Rectal smooth muscle tissue (tissue), 1 donor: ENCODE results near the gene RXRA.
A peak's percentile ranks its signal among the peaks of the same experiment; 100 is the strongest.

Experiments used
- H3K27ac ChIP-seq: one replicate; pipeline ENCODE4 v1.7.0; 2013; ENCODE audit warnings: low read depth, low read length, inconsistent platforms
- H3K27me3 ChIP-seq: one replicate; pipeline ENCODE4 v1.7.0; 2013; ENCODE audit warnings: low read length; ENCODE audit not compliant: control insufficient read depth, insufficient read depth
- H3K36me3 ChIP-seq: one replicate; pipeline ENCODE4 v1.7.0; 2013; ENCODE audit warnings: low read length; ENCODE audit not compliant: control insufficient read depth, insufficient read depth
- H3K4me1 ChIP-seq: one replicate; pipeline ENCODE4 v1.7.0; 2013; ENCODE audit warnings: low read length; ENCODE audit not compliant: control insufficient read depth, insufficient read depth
- H3K4me3 ChIP-seq: one replicate; pipeline ENCODE4 v1.7.0; 2013; ENCODE audit warnings: low read length
- H3K9ac ChIP-seq: one replicate; pipeline ENCODE4 v1.7.0; 2013; ENCODE audit warnings: low read length

The RXRA gene

GRCh38 chr9:134325813-134326723, at the start of gene RXRA:
Gene RXRA (plus strand): TSS chr9:134326455. CDS start chr9:134326632, 177 bp downstream.
- H3K27me3 ChIP-seq = no peaks in the 10 kb centered on the region
- peaks cover 15% of the 10 kb centered on the region for H3K4me1 ChIP-seq
- peak within 1 kb of the TSS; percentile 78 for H3K9ac ChIP-seq
- peak within 1 kb of the TSS; percentile 82 for H3K4me3 ChIP-seq
- peak within 1 kb of the TSS; percentile 90 for H3K27ac ChIP-seq
- no peaks in the 10 kb centered on the region for H3K36me3 ChIP-seq

- H3K4me1 ChIP-seq = peaks cover 4% of the 10 kb centered on the region
Measured at GRCh38 chr9:134278286-134278685, 48.0 kb upstream of the RXRA start.

DNA sequence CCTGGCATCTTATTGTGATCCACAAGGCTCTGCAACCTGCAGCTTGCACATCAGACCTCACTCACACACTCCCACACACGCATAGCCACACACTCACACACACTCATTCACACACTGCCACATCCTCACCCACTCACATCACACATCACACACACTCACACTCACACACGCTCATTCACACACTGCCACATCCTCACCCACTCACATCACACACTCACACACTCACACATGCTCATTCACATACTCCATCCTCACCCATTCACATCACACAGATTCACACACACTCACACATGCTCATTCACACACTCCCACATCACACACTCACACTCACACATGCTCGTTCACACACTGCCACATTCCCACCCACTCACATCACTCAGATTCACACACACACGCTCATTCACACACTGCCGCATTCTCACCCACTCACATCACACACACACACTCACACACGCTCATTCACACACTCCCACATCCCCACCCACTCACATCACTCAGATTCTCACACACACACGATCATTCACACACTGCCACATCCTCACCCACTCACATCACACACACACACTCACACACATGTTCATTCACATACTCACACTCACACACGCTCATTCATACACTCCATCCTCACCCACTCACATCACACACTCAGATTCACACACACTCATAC, 47.1 kb upstream of the RXRA start:
- Histone ChIP-seq H3K4me3 (no peak overlapping the region), H3K27ac (no peak overlapping the region), H3K36me3 (no peaks in the 10 kb centered on the region), H3K27me3 (peaks cover 5% of the 10 kb centered on the region), H3K9ac (no peak overlapping the region), H3K4me1 (peaks cover 12% of the 10 kb centered on the region)

More at GRCh38 chr9:134278286-134278685, 48.0 kb upstream of the RXRA start:
- H3K4me3 ChIP-seq = no peak overlapping the region
- H3K27ac ChIP-seq = no peak overlapping the region
- no peaks in the 10 kb centered on the region for H3K36me3 ChIP-seq
- H3K9ac ChIP-seq = no peak overlapping the region
- peaks cover 5% of the 10 kb centered on the region for H3K27me3 ChIP-seq

GRCh38 chr9:134282138-134282650, 44.1 kb upstream of the RXRA start:
- H3K9ac ChIP-seq = no peak overlapping the region
- H3K27me3 ChIP-seq = peaks cover 5% of the 10 kb centered on the region
- peak overlapping the region; percentile 55 for H3K27ac ChIP-seq
- no peaks in the 10 kb centered on the region for H3K36me3 ChIP-seq
- peaks cover 12% of the 10 kb centered on the region for H3K4me1 ChIP-seq
- no peak overlapping the region for H3K4me3 ChIP-seq

GRCh38 chr9:134283111-134283515, 43.1 kb upstream of the RXRA start:
- Histone ChIP-seq H3K4me3 (no peak overlapping the region), H3K27me3 (peaks cover 5% of the 10 kb centered on the region), H3K9ac (no peak overlapping the region), H3K27ac (peak overlapping the region; percentile 44), H3K36me3 (no peaks in the 10 kb centered on the region), H3K4me1 (peaks cover 12% of the 10 kb centered on the region)

- H3K4me3 ChIP-seq = no peak overlapping the region
- peak overlapping the region; percentile 44 for H3K27ac ChIP-seq
- no peak overlapping the region for H3K9ac ChIP-seq
- peaks cover 12% of the 10 kb centered on the region for H3K4me1 ChIP-seq
- H3K36me3 ChIP-seq = no peaks in the 10 kb centered on the region
- peaks cover 5% of the 10 kb centered on the region for H3K27me3 ChIP-seq
Measured at GRCh38 chr9:134283692-134284265, 42.5 kb upstream of the RXRA start.

DNA sequence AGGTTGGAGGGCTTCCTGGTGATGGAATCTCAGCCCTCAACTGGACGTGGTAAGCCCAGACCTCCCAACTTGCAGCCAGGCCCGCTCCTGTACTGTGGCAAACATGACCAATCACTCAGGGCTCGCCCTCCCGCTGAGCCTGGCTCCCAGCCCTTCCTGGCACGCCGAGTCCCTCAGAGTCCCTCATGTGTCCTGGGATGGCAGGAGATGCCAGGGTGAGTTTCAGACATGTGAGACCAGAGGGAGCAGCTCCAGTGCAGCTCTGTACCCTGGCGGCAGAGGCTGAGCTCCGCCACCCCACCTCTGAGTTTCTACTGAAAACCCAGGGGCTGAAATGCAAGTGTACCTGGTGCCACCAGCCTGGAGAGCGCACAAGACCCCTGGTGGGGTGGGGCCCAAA, 42.0 kb upstream of the RXRA start:
- H3K4me1 ChIP-seq = peaks cover 12% of the 10 kb centered on the region
- no peak overlapping the region for H3K9ac ChIP-seq
- no peak overlapping the region for H3K27ac ChIP-seq
- H3K27me3 ChIP-seq = peaks cover 5% of the 10 kb centered on the region
- H3K36me3 ChIP-seq = no peaks in the 10 kb centered on the region
- H3K4me3 ChIP-seq = no peak overlapping the region

DNA sequence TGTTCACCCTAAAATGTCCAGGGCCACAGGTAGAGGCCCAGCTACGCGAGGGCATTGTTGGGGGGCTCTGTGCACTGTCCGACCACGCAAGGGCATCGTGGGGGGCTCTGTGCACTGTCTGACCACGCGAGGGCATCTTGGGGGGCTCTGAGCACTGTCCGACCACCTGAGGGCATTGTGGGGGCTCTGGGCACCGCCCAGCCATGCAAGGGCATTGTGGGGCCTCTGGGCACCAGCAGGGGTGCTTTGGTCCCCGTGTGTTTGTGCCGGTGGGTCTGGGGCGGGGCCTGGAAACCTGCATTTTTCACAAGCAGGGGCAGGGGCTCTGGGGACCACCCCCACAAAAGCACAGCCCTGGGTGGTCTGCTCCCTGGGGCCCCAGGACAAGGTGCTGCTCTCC, 41.5 kb upstream of the RXRA start:
- Histone ChIP-seq H3K27ac (no peak overlapping the region), H3K27me3 (peaks cover 5% of the 10 kb centered on the region), H3K9ac (no peak overlapping the region), H3K4me3 (no peak overlapping the region), H3K36me3 (no peaks in the 10 kb centered on the region), H3K4me1 (peaks cover 12% of the 10 kb centered on the region)

GRCh38 chr9:134285215-134285845, 40.9 kb upstream of the RXRA start:
- Histone ChIP-seq H3K36me3 (no peaks in the 10 kb centered on the region), H3K4me1 (peaks cover 12% of the 10 kb centered on the region), H3K4me3 (no peak overlapping the region), H3K9ac (no peak overlapping the region), H3K27ac (no peak overlapping the region), H3K27me3 (peaks cover 5% of the 10 kb centered on the region)

DNA sequence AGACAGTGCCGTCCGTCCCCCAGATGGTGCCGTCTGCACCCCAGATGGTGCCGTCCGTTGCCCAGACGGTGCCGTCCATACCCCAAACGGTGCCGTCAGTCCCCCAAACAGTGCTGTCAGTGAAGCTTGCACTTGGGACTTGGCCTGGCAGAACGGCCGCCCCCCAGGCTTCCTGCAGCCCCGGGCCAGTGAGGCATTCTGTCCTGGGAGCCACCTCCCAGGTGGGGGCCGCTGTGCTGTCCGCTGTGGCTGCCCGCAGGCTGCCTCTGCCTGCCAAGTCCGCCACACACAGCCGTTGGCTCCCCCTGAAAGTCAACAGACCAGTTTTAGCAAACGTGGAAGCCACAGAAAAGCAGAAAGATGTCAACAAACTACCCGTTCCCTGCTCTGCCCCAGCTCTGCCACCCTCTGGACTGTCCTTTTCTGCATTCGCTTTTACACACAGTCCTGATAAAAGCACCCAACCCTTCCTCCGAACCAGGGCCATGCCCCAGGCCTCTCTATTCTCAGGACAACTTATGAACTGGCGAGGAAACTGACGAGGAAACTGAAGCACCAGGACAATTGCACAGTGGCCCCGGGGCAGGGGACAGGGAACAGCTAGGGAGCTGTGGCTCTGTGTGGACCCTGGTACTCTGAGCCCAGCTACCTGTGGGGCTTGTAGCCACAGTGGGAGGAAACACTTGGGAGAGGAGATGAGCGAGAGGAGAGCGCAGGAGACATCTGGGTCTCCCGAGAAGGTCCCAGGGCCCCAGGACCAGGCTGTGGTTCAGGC, 39.6 kb upstream of the RXRA start:
- Histone ChIP-seq H3K27ac (no peak overlapping the region), H3K36me3 (no peaks in the 10 kb centered on the region), H3K9ac (no peak overlapping the region), H3K4me3 (no peak overlapping the region), H3K27me3 (peaks cover 5% of the 10 kb centered on the region), H3K4me1 (peaks cover 12% of the 10 kb centered on the region)

DNA sequence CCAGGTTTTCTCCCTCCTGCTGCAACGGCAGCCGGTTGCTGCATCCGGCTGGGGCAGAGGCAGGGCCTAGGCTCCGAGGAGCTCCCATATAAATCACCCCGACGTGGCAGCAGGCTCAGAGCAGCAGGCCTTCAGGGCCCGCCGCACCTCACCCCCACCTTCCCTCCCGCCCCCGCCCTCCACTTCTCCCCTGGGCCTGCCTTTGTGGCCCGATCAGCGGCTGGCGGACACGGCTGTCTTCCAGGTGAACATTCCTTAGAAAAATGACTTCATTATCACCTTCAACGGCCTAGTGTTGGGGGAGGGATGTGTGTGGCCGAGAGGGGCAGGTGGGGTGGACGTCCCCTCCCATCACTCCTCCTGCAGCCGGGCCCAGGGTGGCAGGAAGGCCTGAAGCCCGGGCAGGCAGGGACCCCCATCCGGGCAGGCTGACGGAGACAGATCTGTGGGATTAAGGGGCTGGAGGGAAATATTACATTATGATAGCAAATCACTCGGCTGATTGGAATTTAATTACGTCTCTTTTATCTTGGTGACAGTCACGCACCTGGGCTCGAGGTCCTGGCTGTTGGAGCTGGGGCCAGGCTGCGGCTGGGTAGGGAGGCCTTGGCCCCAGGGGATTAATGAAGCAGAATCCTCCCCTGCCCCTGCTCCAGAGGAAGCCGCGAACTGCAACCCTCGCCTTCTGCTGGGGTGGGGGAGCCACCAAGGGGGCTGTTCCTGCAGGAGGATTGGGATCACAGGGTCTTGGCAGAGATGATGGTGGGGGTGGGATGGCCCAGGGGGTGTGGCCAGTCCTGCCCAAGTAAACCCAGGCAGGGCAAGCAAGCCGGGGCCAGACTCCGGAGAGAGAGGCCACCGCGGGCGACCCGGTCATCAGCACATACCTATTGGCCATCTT, 38.4 kb upstream of the RXRA start:
- Histone ChIP-seq H3K4me3 (no peak overlapping the region), H3K9ac (no peak overlapping the region), H3K4me1 (peaks cover 8% of the 10 kb centered on the region), H3K27ac (no peak overlapping the region), H3K27me3 (no peaks in the 10 kb centered on the region), H3K36me3 (no peaks in the 10 kb centered on the region)
